HL-60/S4 treated with phorbol 12-myristate 13-acetate at 8.2 ng/mL for 4 days and 3 days (cell line): ENCODE results near the gene UQCRC2.
"Not testable (repeated sequence)": the region's sequence is repeated elsewhere in the genome, so short reads cannot be mapped to it uniquely, and the experiment has no call there.

Source experiments
- in situ Hi-C: fragments of 300-500 bp; cut with MboI; formaldehyde crosslinking; loops from 2 replicates; pipeline ENCODE4 v1.15.0; 2022; ENCODE audit warnings: low sequenced_read_pairs

The UQCRC2 gene

DNA sequence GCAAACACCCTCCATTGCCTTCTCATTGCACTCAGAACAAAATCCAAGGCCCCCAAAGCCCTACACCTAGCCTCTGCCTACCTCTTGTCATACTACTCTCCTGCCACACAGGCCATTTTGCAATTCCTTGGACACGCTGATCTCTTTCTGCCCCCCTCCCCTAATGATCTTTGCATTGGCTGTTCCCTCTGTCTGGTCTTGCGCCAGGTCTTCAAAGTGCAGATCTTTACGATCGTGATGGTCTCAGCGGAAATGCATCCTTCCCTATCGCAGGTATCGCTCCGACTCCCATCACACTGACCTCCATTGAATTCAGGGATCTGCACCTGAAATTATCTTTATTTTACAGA is 54.0 kb downstream of the UQCRC2 start:
- in situ Hi-C loops = loop anchor here (10.0 kb wide), 1 partner anchor 178 kb away; no protein-coding TSS in a partner anchor

DNA sequence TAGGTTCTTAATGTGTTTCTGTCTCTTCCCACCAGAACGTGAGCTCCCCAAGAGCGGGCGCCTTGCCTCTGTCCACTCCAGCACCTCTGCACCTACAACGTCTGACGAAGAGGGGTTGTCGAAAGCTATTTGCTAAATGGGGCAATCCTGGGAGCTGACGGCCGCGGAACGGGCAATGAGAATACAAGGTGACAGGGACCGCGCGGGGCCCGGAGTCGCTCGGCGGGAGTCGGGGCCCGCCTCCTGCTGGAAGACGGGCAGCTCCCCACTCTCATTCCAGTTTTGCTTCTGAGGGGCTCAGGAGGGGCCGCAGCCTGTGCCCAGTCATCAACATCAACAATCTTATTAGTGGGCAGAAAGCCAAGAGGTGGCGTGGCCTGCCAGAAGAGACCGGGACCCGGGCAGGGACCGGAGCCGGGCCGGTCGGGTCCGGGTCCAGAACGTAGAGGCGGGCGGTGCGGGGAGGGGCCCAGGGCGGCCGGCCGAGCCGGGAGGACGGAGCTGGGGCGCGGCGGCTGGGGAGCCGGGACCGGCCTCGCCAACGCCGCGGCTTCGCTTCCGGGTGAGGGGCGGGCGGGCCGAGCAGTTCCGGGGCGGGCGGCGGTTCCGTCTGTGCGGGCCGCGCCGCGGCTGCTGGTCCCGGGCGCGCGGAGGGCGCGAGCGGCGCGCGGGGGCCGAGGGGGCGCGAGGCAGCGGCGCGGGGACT is 54.5 kb downstream of the UQCRC2 start, which contains the start of gene MOSMO:
TSS of gene MOSMO (plus strand) at position 603 of the 706 bp plus-strand sequence. CDS start 191 bp downstream, outside the sequence.
- in situ Hi-C loops = loop anchor here (10.0 kb wide), 1 partner anchor 177 kb away; no protein-coding TSS in a partner anchor

DNA sequence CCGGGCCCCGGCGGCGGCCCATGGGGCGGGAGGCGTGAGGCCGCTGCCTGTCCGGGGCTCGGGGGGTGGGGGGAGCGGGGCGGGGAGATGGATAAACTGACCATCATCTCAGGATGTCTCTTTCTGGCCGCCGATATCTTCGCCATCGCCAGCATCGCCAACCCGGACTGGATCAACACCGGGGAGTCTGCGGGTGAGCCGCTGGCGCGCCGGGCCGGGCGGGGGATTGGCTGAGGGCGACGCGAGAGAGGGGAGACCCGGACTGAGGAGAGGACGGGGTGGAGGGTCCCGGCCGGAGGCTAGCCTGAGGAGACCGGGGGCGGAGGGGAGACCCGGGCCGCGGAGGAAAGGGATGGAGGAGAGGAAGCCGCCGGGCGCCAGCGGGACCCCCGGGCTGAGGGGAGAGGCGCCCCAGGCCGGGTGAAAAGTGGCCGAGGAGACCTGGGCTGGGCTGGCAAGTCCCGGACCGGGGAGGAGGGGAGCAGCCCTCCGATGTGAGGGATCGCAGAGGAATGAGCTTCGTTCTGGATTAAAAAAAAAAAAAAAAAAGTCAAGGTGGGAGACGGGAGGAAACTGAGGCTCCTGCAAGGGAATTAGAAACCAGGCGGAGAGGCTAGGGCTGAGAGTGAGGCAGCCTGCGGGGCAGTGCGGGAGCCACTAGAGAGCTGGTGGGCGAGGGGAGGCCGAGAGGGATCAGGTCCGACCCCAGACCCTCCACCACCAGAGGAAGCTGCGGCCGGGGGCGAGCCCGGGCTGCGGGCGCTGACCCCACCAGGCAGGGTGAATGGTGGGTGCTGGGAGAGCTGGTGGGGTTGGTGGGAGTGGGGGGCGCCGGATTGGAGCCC is 55.3 kb downstream of the UQCRC2 start:
- in situ Hi-C loops = loop anchor here (10.0 kb wide), 1 partner anchor 176 kb away; no protein-coding TSS in a partner anchor

DNA sequence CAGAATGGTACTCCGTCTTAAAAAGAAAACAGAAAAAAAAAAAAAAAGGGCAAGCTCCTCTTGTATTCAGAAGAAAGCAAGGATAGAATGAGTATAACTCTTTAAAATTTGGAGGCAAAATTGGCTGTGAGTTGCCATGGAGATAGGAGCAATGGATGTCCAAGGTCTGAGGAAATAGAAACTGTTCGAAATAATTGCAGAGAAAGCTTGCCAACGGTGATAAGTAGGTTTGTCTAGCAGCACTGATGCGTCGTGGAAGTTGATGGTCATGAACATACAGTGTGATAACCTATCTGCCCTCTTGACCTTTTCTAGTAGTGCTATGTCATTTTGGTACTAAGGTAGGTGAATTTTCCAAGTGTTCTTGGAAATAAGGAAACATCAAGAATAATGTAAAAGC is 57.7 kb downstream of the UQCRC2 start:
- in situ Hi-C loops = no loop called here

DNA sequence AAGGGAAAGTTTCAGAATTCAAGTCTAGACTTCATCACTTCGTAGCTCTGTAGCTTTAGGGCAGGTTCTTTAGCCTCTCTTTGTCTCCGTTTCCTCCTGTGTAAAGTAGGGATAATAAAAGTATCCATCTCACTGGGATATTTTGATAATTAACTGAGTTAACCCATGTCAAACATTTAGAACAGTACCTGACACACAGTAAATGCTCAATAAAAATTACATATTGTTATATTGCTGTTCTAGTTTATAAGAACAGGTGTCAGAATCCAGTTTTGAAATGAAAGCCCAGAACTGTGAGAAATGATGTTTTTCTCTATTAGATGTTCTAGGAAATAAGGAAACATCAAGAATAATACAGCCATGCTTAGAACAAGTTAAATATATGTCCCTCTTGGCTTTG is 59.1 kb downstream of the UQCRC2 start:
- in situ Hi-C loops = no loop called here

DNA sequence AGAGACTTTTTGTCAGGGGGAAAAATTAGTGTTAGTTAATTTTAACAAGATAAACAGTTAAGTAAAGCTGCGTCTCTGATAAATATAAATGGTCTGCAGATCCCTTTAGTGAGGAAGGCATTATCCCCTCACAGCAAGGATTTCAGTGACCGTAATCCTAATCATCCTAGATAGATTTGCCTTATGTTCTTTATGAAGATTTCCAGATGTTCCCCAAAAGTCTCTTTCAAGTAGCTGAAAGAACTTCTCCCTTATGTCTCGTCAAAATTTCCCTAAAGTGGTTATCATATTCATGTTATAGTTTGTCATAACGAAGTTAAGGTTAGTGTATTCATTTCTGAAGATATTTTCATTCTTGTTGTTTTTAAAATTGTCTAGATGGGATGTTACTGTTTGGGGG is 60.3 kb downstream of the UQCRC2 start:
- in situ Hi-C loops = no loop called here

DNA sequence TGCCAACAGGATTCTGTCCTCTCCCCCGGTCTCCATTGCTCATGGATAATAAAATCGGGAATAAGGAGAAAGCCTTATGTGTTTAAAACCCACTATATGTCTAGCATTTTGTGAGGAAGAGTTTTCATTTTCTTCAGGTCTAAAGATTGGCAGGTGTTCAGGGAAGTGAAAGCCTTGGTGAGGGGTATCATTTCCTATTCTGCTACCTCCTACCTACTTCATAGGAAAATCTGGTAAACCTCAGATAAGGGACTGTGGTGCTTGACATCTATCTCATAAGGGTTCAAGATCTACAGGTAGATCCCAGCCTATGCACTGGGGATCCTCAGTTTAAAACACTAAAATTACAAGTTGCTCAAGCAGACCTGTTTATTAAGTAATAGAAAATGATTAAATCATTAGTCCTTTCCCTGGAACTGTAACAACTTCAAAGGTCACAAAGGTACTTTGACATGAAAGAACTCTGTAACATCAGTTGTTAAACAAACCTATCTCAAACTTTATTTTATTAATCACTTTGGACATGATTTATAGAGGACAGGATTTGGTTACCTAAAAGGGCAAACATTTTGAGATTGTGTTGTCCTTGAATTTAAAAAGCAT is 61.2 kb downstream of the UQCRC2 start:
- in situ Hi-C loops = no loop called here

DNA sequence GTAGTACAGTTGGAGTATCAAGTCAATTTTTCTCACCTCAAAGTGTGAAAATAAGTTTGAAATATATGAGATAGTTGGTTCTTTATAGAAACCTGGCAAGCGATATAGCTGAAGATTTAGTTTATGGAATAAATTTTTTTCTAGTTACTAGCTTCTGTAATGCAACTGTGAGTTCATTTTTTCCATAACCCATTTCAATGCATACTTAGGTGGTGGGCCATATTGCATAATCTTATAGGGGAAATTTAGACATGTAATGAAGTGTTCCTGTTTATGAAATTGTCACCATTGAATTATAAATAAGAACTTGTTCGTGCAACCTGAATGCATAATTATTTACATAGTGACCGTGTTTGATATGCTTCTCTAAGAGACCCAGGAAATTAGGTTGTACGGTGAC is 63.8 kb downstream of the UQCRC2 start:
- in situ Hi-C loops = no loop called here

DNA sequence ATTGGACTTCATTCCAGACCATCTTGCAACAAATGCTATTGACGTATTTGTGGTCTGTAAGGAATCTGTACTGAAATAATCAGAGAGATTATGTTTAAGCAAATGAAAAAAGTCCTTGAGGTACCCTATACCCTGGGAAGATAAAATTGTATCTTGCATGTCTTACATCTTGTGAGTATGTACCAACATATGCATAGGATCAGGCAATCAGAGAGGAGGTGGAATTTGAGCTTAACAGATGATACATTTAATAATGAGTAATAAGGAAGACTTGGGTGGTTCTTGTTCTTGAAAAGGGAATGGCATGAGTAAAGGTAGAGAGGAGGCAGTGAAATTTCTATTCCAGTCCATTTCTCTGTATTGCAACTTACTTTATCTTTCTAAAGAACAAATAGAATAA is 65.4 kb downstream of the UQCRC2 start:
- in situ Hi-C loops = no loop called here

DNA sequence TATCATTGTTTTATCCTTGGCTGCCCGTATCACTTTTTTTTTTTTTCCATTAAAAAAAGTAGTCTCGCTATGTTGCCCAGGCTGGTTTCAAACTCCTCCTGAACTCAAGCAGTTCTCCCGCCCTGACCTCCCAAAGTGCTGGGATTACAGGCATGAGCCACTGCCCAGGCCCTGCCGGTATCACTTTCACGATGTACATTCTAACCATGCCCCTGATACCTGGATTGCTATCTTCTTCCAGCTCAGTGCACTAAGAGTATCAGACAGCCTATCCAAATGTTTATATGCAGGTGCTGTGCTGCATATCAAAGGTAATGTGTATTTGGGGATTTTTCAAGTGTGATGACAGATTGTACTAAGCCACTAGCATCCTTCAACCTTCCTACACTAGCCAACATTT is 69.0 kb downstream of the UQCRC2 start:
- in situ Hi-C loops = no loop called here

DNA sequence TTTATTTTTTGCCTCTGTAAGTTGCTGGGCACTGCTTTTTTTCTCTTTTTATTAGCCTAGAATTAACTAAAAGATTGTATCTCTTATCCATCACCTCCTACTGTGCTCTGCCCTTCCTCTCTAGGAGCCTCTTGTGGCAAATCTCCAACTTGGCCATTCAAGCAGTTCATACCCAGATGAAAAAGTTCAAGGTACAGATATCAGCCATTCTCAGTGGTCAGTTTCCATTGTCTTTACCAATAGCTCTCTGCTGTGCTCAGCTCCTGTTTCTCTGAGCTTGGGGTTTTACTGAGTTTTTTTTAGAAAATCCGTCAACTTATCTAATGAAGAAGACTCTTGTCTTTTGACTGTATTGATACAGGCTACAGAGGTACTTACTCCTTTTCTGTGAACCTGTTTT is 70.3 kb downstream of the UQCRC2 start:
- in situ Hi-C loops = no loop called here

DNA sequence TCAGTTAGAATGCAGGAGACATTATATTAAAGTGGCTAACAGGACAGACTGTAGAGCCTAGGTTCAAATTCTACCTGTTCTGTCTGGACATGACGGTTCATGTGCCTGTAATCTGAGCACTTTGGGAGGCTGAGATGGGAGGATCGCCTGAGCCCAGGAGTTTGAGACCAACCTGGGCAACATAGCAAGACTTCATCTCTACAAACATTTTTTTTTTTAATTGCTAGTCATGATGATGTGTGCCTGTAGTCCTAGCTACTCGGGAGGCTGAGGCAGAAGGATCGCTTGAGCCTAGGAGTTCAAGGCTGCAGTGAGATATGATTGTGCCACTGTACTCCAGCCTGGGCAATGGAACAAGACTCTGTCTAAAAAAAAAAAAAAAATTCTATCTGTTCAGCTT is 71.6 kb downstream of the UQCRC2 start:
- in situ Hi-C loops = not testable (repeated sequence)

DNA sequence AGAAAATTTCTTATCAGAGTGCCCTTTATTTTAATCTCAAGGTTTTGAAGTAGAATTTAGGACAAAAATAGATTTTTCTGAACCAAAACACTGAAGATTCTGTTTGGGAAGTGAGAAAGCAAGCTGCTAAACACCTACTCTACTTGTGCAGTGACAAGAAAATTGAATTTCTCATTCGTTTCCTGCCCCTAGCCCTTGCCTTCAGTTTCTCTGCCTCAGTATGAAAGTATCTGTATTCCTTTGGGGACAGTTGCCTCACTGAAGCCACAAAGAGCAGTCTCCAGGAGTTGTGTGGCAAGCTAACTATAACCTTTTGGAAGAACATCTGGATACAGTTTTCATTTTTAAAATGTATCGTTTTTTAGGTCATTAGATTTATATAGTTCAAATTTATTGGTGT is 74.5 kb downstream of the UQCRC2 start:
- in situ Hi-C loops = no loop called here

DNA sequence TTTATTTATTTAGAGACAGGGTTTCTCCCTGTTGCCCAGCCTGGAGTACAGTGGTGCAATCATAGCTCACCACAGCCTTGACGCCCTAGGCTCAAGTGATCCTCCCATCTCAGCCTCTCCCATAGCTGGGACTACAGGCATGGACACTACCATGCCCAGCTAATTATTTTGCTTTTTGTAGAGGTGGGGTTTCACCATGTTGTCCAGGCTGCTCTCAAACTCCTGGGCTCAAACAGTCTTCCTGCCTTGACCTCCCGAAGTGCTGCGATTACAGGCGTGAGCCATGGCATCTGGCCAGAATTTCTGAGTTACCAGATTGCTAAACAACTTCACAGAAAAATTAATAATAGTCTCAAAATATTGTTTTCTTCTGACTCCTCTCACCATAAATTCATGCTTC is 76.5 kb downstream of the UQCRC2 start:
- in situ Hi-C loops = no loop called here

DNA sequence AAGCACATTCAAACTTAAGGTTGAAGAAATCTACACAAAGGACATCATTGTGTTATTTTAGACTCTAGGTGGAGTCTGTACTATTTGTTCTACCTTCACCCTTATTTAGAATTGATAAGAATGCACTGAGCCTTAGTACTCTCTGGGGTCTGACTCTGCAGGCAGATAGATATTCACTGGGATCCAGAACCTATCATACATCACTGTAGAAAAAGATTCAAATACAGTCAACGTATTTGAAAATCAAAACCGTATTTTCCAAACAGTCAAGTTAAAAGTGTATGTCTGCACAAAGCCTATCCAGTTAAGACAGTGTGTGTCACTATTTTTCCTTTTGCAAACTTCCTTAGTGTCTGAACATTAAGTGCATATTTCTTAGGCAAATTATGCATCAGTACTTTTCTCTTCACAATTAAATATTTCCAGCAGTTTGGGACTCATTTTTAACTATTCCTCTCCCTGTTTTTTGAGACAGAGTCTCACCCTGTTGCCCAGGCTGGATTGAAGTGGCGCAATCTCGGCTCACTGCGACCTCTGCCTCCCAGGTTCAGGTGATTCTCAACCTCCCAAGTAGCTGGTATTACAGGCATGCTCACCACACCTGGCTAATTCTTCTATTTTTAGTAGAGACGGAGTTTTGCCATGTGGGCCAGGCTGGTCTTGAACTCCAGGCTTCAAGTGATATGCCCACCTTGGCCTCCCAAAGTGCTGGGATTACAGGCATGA is 77.1 kb downstream of the UQCRC2 start:
- in situ Hi-C loops = no loop called here

DNA sequence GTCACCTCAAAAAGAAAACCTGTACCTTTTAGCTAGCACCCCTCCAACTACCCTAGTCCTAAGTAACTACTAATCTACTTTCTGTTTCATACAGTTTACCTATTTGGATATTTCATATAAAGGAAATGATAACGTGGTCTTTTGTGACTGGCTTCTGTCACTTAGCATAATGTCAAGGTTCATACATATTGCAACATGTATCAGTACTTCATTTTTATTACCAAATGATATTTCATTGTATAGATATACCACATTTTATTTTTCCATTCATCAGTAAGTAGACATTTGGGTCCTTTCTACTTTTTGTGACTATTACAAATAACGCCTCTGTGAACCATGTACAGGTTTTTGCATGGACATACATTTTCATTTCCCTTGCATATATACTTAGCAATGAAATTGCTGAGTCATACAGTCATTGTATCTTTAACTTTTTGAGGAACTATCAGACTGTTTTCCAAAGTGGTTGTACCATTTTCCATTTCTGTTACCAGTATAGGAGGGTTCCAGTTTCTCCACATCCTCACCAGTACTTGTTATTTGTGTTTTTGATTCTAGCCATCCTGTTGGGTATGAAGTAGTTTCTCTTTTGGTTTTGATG is 78.4 kb downstream of the UQCRC2 start:
- in situ Hi-C loops = no loop called here
